BJ (cell line): Measurements from ENCODE around the gene KIAA0232. TPM values are rescaled to one million over a fixed set of nuclear protein-coding genes. Genes with fewer than 3 reads are reported as not detected.
"Not testable (repeated sequence)": the region's sequence is repeated elsewhere in the genome, so short reads cannot be mapped to it uniquely, and the experiment has no call there.

ENCODE experiments used
- CTCF ChIA-PET: fragments of 350-600 bp; formaldehyde crosslinking; extraction: SDS; loops from one replicate; lab custom pipeline; 2021; ENCODE audit warnings: antibody characterized with exemption, inconsistent platforms; lab: Yijun Ruan, JAX
- POLR2A ChIA-PET: fragments of 300-600 bp; sonication (Branson Sonifier 250); formaldehyde crosslinking; extraction: SDS; loops from one replicate; lab custom pipeline; 2021; ENCODE audit warnings: antibody characterized with exemption; lab: Charles Lee
- DNase-seq: peaks from one replicate; pipeline ENCODE4 v3.0.0-alpha.2; 2011; ENCODE audit warnings: low read depth
- H3K27me3 ChIP-seq: 2 replicates; pipeline ENCODE4 v1.6.0; 2011; ENCODE audit warnings: low read length; ENCODE audit not compliant: control insufficient read depth, insufficient read depth
- H3K36me3 ChIP-seq: 2 replicates; pipeline ENCODE4 v1.5.1; 2011; ENCODE audit warnings: low read length; ENCODE audit not compliant: control insufficient read depth, insufficient read depth
- H3K4me3 ChIP-seq: 2 replicates; pipeline ENCODE4 v1.5.1; 2011; ENCODE audit warnings: low read depth, mild to moderate bottlenecking, control low read depth, low read length
- CTCF ChIP-seq: IDR thresholded peaks from 2 replicates; pipeline ENCODE4 v1.5.1; 2011; ENCODE audit warnings: low read depth, mild to moderate bottlenecking, control low read depth, inconsistent platforms, low read length, moderate library complexity; ENCODE audit not compliant: insufficient read depth
- polyA plus RNA-seq: library from polyadenylated mRNA; depleted of rRNA; stranded (reverse); fragments of >200 nt; gene quantifications from 2 replicates; pipeline ENCODE4 v1.2.3, GENCODE V29; 2011

Gene KIAA0232
- polyA plus RNA-seq, 1 experiment = 11.0 TPM

DNA sequence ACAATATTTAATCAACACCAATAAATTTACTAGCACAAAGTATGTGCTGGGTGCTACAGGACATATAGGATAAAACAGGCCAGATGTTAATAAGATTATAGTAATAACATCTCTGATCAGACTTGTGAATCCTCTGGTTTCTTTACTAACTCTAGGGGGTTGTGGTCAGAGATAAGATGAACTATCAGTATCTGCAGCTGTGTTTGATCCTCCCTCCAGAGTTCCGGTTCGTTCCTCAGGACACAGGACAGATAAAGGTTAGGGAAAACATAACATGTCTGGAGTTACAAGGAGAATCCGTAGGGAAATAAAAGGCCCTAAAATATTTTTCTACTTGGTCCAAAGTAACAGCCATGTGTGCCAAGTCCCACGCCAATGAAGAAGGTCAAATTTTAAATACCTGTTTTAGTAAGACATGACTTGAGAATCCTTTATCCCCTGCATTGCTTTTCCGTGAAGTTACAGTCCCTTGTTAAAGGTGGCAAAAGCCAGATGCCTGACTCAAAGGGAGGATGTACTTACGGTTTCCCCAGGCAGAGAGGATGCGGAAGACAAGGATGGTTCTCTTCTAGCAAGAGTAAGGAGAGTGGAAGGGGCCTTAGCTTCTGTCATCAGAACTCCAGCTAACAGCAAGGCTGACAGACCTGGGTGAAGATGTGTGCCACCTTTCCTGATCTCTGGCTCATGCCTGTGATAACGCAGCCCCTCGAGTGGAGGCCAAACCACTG is 44.4 kb downstream of the KIAA0232 start:
- no peak for DNase-seq
- ChIA-PET POLR2A (no interaction called here), CTCF (interaction anchor here (1.6 kb wide), 1 partner anchor 47 kb away, joined by 7 read pairs; no protein-coding TSS in a partner anchor)
- Histone ChIP-seq H3K27me3 (no peaks in the 10 kb centered on the region), H3K36me3 (peaks cover 10% of the 10 kb centered on the region), H3K4me3 (no peak overlapping the region)
- no peak for TF ChIP-seq CTCF

- POLR2A ChIA-PET = no interaction called here
These were observed 46.6 kb downstream of the KIAA0232 start for GRCh38 chr4:6829086-6829485.

DNA sequence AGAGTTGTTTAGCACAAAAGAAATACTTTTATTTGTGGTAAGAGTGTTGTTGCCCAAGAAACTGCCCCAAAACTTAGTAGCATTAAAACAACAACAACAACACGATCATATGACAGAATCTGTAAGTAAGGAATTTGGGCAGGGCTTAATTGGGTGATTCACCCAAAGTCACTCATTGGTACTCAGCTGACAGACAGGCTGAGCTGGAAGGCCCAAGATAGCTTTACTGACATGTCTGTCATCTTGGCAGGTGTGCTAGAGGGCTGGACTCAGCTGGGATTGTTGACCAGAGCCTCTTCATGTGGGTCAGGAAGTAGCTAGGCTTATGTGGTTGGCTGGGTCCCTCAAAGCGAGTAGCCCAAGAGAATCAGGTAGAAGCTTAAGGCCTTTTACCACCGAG is 52.3 kb downstream of the KIAA0232 start:
- Histone ChIP-seq H3K27me3 (no peaks in the 10 kb centered on the region), H3K4me3 (no peak overlapping the region), H3K36me3 (peaks cover 6% of the 10 kb centered on the region)
- no peak for DNase-seq
- ChIA-PET CTCF (no interaction called here), POLR2A (interaction anchor here (0.7 kb wide), 1 partner anchor 160 kb away, joined by 3 read pairs; no protein-coding TSS in a partner anchor)
- no peak for TF ChIP-seq CTCF

More at GRCh38 chr4:6829086-6829485, 46.6 kb downstream of the KIAA0232 start:
- Histone ChIP-seq H3K27me3 (no peaks in the 10 kb centered on the region), H3K36me3 (peaks cover 12% of the 10 kb centered on the region), H3K4me3 (no peak overlapping the region)
- CTCF ChIA-PET = no interaction called here
- no peak for TF ChIP-seq CTCF
- DNase-seq = no peak

- POLR2A ChIA-PET, H3K36me3 ChIP-seq, H3K27me3 ChIP-seq, H3K4me3 ChIP-seq, CTCF ChIA-PET, DNase-seq: not testable (repeated sequence)
These were observed 53.1 kb downstream of the KIAA0232 start for GRCh38 chr4:6835616-6836015.

- H3K27me3 ChIP-seq, CTCF ChIA-PET, H3K4me3 ChIP-seq, H3K36me3 ChIP-seq, POLR2A ChIA-PET, DNase-seq: not testable (repeated sequence)
These were observed 54.6 kb downstream of the KIAA0232 start for GRCh38 chr4:6837106-6837505.

GRCh38 chr4:6839579-6839978 is 57.1 kb downstream of the KIAA0232 start:
- Histone ChIP-seq H3K4me3 (no peak overlapping the region), H3K36me3 (peaks cover 1% of the 10 kb centered on the region; the same call in 1 of the 2 replicates), H3K27me3 (no peaks in the 10 kb centered on the region)
- POLR2A ChIA-PET = no interaction called here
- no peak for TF ChIP-seq CTCF
- CTCF ChIA-PET = no interaction called here
- DNase-seq = no peak
